GM12891 (cell line): Measurements from ENCODE around the gene ZACN.

ENCODE experiments used
- POLR2A ChIP-seq: IDR thresholded peaks from 2 replicates; pipeline ENCODE4 v1.6.1; 2011; ENCODE audit warnings: low read depth, low read length, control low read depth
- POLR2AphosphoS5 ChIP-seq: IDR thresholded peaks from 2 replicates; pipeline ENCODE4 v1.6.1; 2011; ENCODE audit warnings: low read depth, low read length, control low read depth
- TAF1 ChIP-seq: IDR thresholded peaks from 2 replicates; pipeline ENCODE4 v1.6.1; 2011; ENCODE audit warnings: low read depth, low read length, control low read depth

GRCh38 chr17:76106703-76107102, 27.7 kb downstream of the ZACN start:
- no peak for TF ChIP-seq POLR2AphosphoS5
- TF ChIP-seq POLR2A: no peak
- TF ChIP-seq TAF1: no peak
